Neural cell (in vitro differentiated cells): ENCODE results near the gene CASP12. TPM values are rescaled to one million over a fixed set of nuclear protein-coding genes. Genes with fewer than 3 reads are reported as not detected.

Experiments
- H2AFZ ChIP-seq: fragments of 200-600, 300-800 bp; sonication (generic), shearing (Covaris generic); 2 replicates; pipeline ENCODE4 v1.6.0; 2014; ENCODE audit warnings: low read depth, mild to moderate bottlenecking, antibody characterized with exemption, low read length, moderate library complexity
- H3F3A ChIP-seq: fragments of 200-600 bp; shearing (Covaris generic); 2 replicates; pipeline ENCODE4 v1.6.1; 2016; ENCODE audit warnings: mild to moderate bottlenecking, moderate library complexity, mixed read lengths, antibody characterized with exemption, low read length; ENCODE audit not compliant: insufficient read depth, poor library complexity, severe bottlenecking
- H3K27ac ChIP-seq: fragments of 200-600, 300-800 bp; sonication (generic), shearing (Covaris generic); 2 replicates; pipeline ENCODE4 v1.5.1; 2014; ENCODE audit warnings: mild to moderate bottlenecking, low read length, moderate library complexity
- H3K27me3 ChIP-seq: fragments of 300-800, 200-600 bp; sonication (generic), shearing (Covaris generic); 2 replicates; pipeline ENCODE4 v1.6.0; 2014; ENCODE audit warnings: mild to moderate bottlenecking, low read depth, low read length, moderate library complexity; ENCODE audit not compliant: insufficient read depth
- H3K36me3 ChIP-seq: fragments of 300-800, 200-600 bp; sonication (generic), shearing (Covaris generic); 2 replicates; pipeline ENCODE4 v1.5.1; 2014; ENCODE audit warnings: mild to moderate bottlenecking, antibody characterized with exemption, low read length, moderate library complexity; ENCODE audit not compliant: insufficient read depth
- H3K4me2 ChIP-seq: fragments of 300-800, 200-600 bp; sonication (generic), shearing (Covaris generic); 2 replicates; pipeline ENCODE4 v1.6.0; 2014; ENCODE audit warnings: mild to moderate bottlenecking, low read length
- H3K4me3 ChIP-seq: fragments of 300-800, 200-600 bp; sonication (generic), shearing (Covaris generic); 2 replicates; pipeline ENCODE4 v1.5.1; 2014; ENCODE audit warnings: mild to moderate bottlenecking, low read length, moderate library complexity
- H3K79me2 ChIP-seq: fragments of 200-600 bp; shearing (Covaris generic); replicated peaks from 2 replicates; pipeline ENCODE4 v1.6.0; 2014; ENCODE audit warnings: mild to moderate bottlenecking, low read length, moderate library complexity; ENCODE audit not compliant: insufficient read depth
- H3K9ac ChIP-seq: fragments of 300-800, 200-600 bp; sonication (generic), shearing (Covaris generic); 2 replicates; pipeline ENCODE4 v1.6.1; 2016; ENCODE audit warnings: mild to moderate bottlenecking, low read length, mixed read lengths
- H3K9me2 ChIP-seq: fragments of 200-600 bp; shearing (Covaris generic); 2 replicates; pipeline ENCODE4 v1.6.1; 2016; ENCODE audit warnings: mild to moderate bottlenecking, low read length, mixed read lengths; ENCODE audit not compliant: insufficient read depth
- H3K9me3 ChIP-seq: fragments of 200-600, 300-800 bp; sonication (generic), shearing (Covaris generic); 2 replicates; pipeline ENCODE4 v1.6.1; 2016; ENCODE audit warnings: mild to moderate bottlenecking, mixed run types, low read length, moderate library complexity, mixed read lengths
- H4K20me1 ChIP-seq: fragments of 200-600 bp; shearing (Covaris generic); 2 replicates; pipeline ENCODE4 v1.6.1; 2016; ENCODE audit warnings: mild to moderate bottlenecking, mixed run types; ENCODE audit not compliant: insufficient read depth
- CTCF ChIP-seq: fragments of 450-650 bp; IDR thresholded peaks from 2 replicates; pipeline ENCODE4 v1.5.1; 2014; ENCODE audit warnings: antibody characterized with exemption, mild to moderate bottlenecking, moderate library complexity; ENCODE audit not compliant: poor library complexity, severe bottlenecking
- EP300 ChIP-seq: fragments of 450-650 bp; conservative IDR thresholded peaks from 2 replicates; pipeline ENCODE4 v1.6.1; 2014; ENCODE audit warnings: antibody characterized with exemption, mild to moderate bottlenecking, moderate library complexity; ENCODE audit not compliant: poor library complexity, severe bottlenecking
- EZH2 ChIP-seq: fragments of 200-600, 300-800 bp; shearing (Covaris generic), sonication (generic); IDR thresholded peaks from 2 replicates; pipeline ENCODE4 v1.6.1; 2014; ENCODE audit warnings: antibody characterized with exemption, low read length, borderline replicate concordance, mild to moderate bottlenecking; ENCODE audit not compliant: insufficient read depth, poor library complexity, severe bottlenecking
- MXI1 ChIP-seq: fragments of 450-650 bp; conservative IDR thresholded peaks from 2 replicates; pipeline ENCODE4 v1.6.1; 2014; ENCODE audit warnings: antibody characterized with exemption, mild to moderate bottlenecking; ENCODE audit not compliant: poor library complexity, severe bottlenecking
- POLR2AphosphoS5 ChIP-seq: IDR thresholded peaks from 2 replicates; pipeline ENCODE4 v1.6.1; 2012
- RAD21 ChIP-seq: fragments of 450-650 bp; conservative IDR thresholded peaks from 2 replicates; pipeline ENCODE4 v1.6.1; 2014; ENCODE audit warnings: antibody characterized with exemption, mild to moderate bottlenecking, moderate library complexity
- REST ChIP-seq: IDR thresholded peaks from 2 replicates; pipeline ENCODE4 v1.6.1; 2012; ENCODE audit warnings: borderline replicate concordance
- SMC3 ChIP-seq: fragments of 450-650 bp; conservative IDR thresholded peaks from 2 replicates; pipeline ENCODE4 v1.6.1; 2014; ENCODE audit warnings: antibody characterized with exemption, mild to moderate bottlenecking, moderate library complexity; ENCODE audit not compliant: poor library complexity
- TAF1 ChIP-seq: IDR thresholded peaks from 2 replicates; pipeline ENCODE4 v1.6.1; 2012; ENCODE audit warnings: low read depth
- polyA plus RNA-seq: library from polyadenylated mRNA; depleted of rRNA; stranded (reverse); fragments of >200 nt; gene quantifications from 2 replicates; pipeline ENCODE4 v1.2.3, GENCODE V29; 2014

Gene CASP12
- polyA plus RNA-seq, 1 donor from 2014 or later: not detected

GRCh38 chr11:104837969-104838639, 60.2 kb downstream of the CASP12 start:
- H3K79me2 ChIP-seq: no peaks in the 10 kb centered on the region
- no peak overlapping the region for H3K4me2 ChIP-seq
- H3K9ac ChIP-seq: no peak overlapping the region
- H3K4me3 ChIP-seq: no peak overlapping the region
- no peaks in the 10 kb centered on the region for H3K27me3 ChIP-seq
- H4K20me1 ChIP-seq: no peaks in the 10 kb centered on the region
- H3F3A ChIP-seq: no peaks in the 10 kb centered on the region
- no peak for TF ChIP-seq EZH2
- no peak for TF ChIP-seq POLR2AphosphoS5
- TF ChIP-seq RAD21: no peak
- TF ChIP-seq REST: no peak
- TF ChIP-seq CTCF: no peak
- TF ChIP-seq SMC3: no peak
- TF ChIP-seq MXI1: no peak
- no peak for TF ChIP-seq TAF1
- no peak for TF ChIP-seq EP300
- H3K9me3 ChIP-seq: peaks cover 3% of the 10 kb centered on the region
- H3K9me2 ChIP-seq: no peaks in the 10 kb centered on the region
- no peak overlapping the region for H3K27ac ChIP-seq
- no peaks in the 10 kb centered on the region for H3K36me3 ChIP-seq
- no peak overlapping the region for H2AFZ ChIP-seq

- peaks cover 3% of the 10 kb centered on the region for H3K9me3 ChIP-seq
- no peak overlapping the region for H3K4me3 ChIP-seq
- no peaks in the 10 kb centered on the region for H4K20me1 ChIP-seq
- no peak overlapping the region for H3K9ac ChIP-seq
- H2AFZ ChIP-seq: no peak overlapping the region
- no peaks in the 10 kb centered on the region for H3K79me2 ChIP-seq
- no peak for TF ChIP-seq CTCF
- no peak for TF ChIP-seq POLR2AphosphoS5
- no peak for TF ChIP-seq MXI1
- no peak for TF ChIP-seq SMC3
- TF ChIP-seq RAD21: no peak
- TF ChIP-seq EP300: no peak
- no peak for TF ChIP-seq REST
- TF ChIP-seq EZH2: no peak
- no peak for TF ChIP-seq TAF1
- no peak overlapping the region for H3K27ac ChIP-seq
- H3K4me2 ChIP-seq: no peak overlapping the region
- H3K36me3 ChIP-seq: no peaks in the 10 kb centered on the region
- H3F3A ChIP-seq: no peaks in the 10 kb centered on the region
- no peaks in the 10 kb centered on the region for H3K9me2 ChIP-seq
- no peaks in the 10 kb centered on the region for H3K27me3 ChIP-seq
Observed at GRCh38 chr11:104836691-104837090, 61.6 kb downstream of the CASP12 start.
